Esophagus (tissue), 2 donors: Measurements from ENCODE around the gene CAP2. TPM values are rescaled to one million over a fixed set of nuclear protein-coding genes. Genes with fewer than 3 reads are reported as not detected.

Experiments used
- H3K27ac ChIP-seq, 2 donors: one replicate each; pipeline ENCODE4 v1.5.1; 2013; ENCODE audit warnings: low read depth in 2 of 2, mild to moderate bottlenecking in 2 of 2, inconsistent platforms in 1 of 2, low read length in 1 of 2, moderate library complexity in 1 of 2
- H3K27me3 ChIP-seq, 2 donors: one replicate each; pipeline ENCODE4 v1.6.1; 2013; ENCODE audit warnings: low read length in 2 of 2, control low read depth in 1 of 2, mild to moderate bottlenecking in 1 of 2; ENCODE audit not compliant: insufficient read depth in 2 of 2, control insufficient read depth in 1 of 2
- H3K36me3 ChIP-seq, 2 donors: one replicate each; pipeline ENCODE4 v1.6.1; 2013; ENCODE audit warnings: low read length in 1 of 2; ENCODE audit not compliant: control insufficient read depth in 2 of 2, insufficient read depth in 2 of 2
- H3K4me1 ChIP-seq, 2 donors: one replicate each; pipeline ENCODE4 v1.6.1; 2013; ENCODE audit warnings: low read length in 1 of 2; ENCODE audit not compliant: control insufficient read depth in 2 of 2, insufficient read depth in 2 of 2
- H3K4me3 ChIP-seq, 2 donors: one replicate each; pipeline ENCODE4 v1.5.1; 2013; ENCODE audit warnings: low read length in 2 of 2, mild to moderate bottlenecking in 2 of 2, low read depth in 1 of 2, moderate library complexity in 1 of 2
- H3K9me3 ChIP-seq, 2 donors: one replicate each; pipeline ENCODE4 v1.6.1; 2013; ENCODE audit warnings: mild to moderate bottlenecking in 2 of 2, low read depth in 1 of 2, low read length in 1 of 2, moderate library complexity in 1 of 2; ENCODE audit not compliant: control insufficient read depth in 2 of 2, insufficient read depth in 1 of 2
- WGBS, 2 donors: extraction: QIAGEN DNeasy Blood & Tissue Kit; methylation state at CpG; one replicate each; pipeline ENCODE4 v1.1.7; 2013; 5-methylcytosine and 5-hydroxymethylcytosine counted together
- polyA plus RNA-seq, 2 donors: library from polyadenylated mRNA; stranded (reverse); fragments of 200-250 nt; gene quantifications; one replicate each; pipeline ENCODE4 v1.2.3, GENCODE V29; 2013
- donor health status: healthy with polysubstance abuse.
- donor health status: Bipolar disorder and iron deficiency.

CAP2 gene
- polyA plus RNA-seq, 2 donors: 4.8 to 5.7 TPM

- Histone ChIP-seq H3K9me3 (no peaks in the 10 kb centered on the region), H3K4me3 (no peak overlapping the region), H3K27me3 (no peaks in the 10 kb centered on the region), H3K27ac (no peak overlapping the region), H3K4me1 (no peaks in the 10 kb centered on the region), H3K36me3 (no peaks in the 10 kb centered on the region)
- WGBS, 2 donors: 86 to 92% methylated on average over 1 of the region's 1 CpG
These were observed 54.8 kb downstream of the CAP2 start for GRCh38 chr6:17448165-17448564.

DNA sequence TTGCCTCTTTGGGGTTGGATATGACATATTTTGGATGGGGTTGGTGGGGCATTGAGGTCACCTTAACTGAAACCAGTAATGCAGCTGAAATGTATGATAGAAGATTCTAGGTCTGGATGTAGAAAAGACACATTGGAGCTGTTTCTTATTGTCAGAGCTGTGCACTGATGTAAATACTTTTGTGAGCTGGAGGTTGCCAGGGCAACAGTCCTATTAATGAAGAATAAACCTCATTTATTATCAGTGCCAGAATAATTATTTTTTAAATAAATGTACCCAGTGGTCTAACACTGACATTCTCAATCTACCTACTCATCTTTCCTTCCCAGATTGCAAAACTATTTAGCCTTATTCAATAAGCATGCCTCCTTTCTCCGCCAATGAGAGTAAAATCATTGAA lies 57.0 kb downstream of the CAP2 start:
- no peak overlapping the region for H3K27ac ChIP-seq
- no peaks in the 10 kb centered on the region for H3K36me3 ChIP-seq
- no peaks in the 10 kb centered on the region for H3K4me1 ChIP-seq
- no peaks in the 10 kb centered on the region for H3K27me3 ChIP-seq
- 92 to 97% methylated on average over 1 of the region's 1 CpG for WGBS, 2 donors
- no peak overlapping the region for H3K4me3 ChIP-seq
- no peaks in the 10 kb centered on the region for H3K9me3 ChIP-seq

- H3K36me3 ChIP-seq: no peaks in the 10 kb centered on the region
- no peak overlapping the region for H3K4me3 ChIP-seq
- H3K27me3 ChIP-seq: no peaks in the 10 kb centered on the region
- H3K27ac ChIP-seq: no peak overlapping the region
- H3K9me3 ChIP-seq: no peaks in the 10 kb centered on the region
- 45 to 53% methylated on average over 5 of the region's 5 CpGs for WGBS, 2 donors
- no peaks in the 10 kb centered on the region for H3K4me1 ChIP-seq
These were observed 57.4 kb downstream of the CAP2 start for GRCh38 chr6:17450832-17451231.

DNA sequence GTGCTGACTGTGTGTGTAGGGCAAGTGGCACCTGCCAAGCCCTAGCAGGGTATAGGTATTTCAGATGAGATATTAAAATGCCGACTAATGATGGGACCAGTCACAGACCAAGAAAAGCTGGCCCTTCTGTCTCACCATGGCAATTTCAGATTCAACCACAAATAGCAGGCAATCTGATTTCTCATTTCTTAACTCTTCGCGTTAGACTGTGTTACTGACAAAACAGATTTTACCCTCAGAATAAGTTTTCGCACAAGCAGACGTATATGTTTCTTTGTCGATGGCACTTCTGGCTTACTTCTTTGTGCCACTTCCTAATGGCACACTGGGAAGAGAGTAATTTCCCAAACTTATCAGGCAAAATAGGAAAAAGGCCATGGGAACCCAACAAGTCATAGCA lies 58.7 kb downstream of the CAP2 start:
- Histone ChIP-seq H3K27ac (no peak overlapping the region), H3K36me3 (no peaks in the 10 kb centered on the region), H3K4me3 (no peak overlapping the region), H3K4me1 (no peaks in the 10 kb centered on the region), H3K9me3 (no peaks in the 10 kb centered on the region), H3K27me3 (no peaks in the 10 kb centered on the region)
- 95 to 99% methylated on average over 6 of the region's 6 CpGs for WGBS, 2 donors

- WGBS, 2 donors: 82 to 87% methylated on average over 7 of the region's 7 CpGs
- no peak overlapping the region for H3K4me3 ChIP-seq
- no peaks in the 10 kb centered on the region for H3K27me3 ChIP-seq
- no peaks in the 10 kb centered on the region for H3K9me3 ChIP-seq
- H3K4me1 ChIP-seq: no peaks in the 10 kb centered on the region
- no peaks in the 10 kb centered on the region for H3K36me3 ChIP-seq
- no peak overlapping the region for H3K27ac ChIP-seq
These were observed 61.1 kb downstream of the CAP2 start for GRCh38 chr6:17454316-17455005.

DNA sequence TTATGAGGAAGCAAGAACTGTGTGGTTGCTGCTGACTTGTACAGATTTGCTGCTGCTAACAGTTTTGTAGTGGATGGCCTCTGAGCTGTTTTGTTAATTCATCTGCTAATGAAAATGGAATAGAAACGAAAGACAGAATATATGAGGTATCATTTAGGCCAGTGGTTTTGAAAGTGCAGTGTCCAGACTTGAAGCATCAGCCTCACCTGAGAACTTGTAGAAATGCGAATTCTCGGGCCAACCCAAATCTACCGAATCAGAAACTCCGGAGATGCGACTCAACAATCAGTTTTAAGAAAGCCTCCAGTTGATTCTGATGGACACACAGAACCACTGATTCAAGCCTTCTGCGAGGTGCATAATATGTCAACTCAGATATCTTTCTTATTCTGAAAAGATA lies 62.5 kb downstream of the CAP2 start:
- Histone ChIP-seq H3K4me3 (no peak overlapping the region), H3K4me1 (no peaks in the 10 kb centered on the region), H3K36me3 (no peaks in the 10 kb centered on the region), H3K27ac (no peak overlapping the region), H3K9me3 (no peaks in the 10 kb centered on the region), H3K27me3 (no peaks in the 10 kb centered on the region)
- 93 to 95% methylated on average over 7 of the region's 7 CpGs for WGBS, 2 donors

DNA sequence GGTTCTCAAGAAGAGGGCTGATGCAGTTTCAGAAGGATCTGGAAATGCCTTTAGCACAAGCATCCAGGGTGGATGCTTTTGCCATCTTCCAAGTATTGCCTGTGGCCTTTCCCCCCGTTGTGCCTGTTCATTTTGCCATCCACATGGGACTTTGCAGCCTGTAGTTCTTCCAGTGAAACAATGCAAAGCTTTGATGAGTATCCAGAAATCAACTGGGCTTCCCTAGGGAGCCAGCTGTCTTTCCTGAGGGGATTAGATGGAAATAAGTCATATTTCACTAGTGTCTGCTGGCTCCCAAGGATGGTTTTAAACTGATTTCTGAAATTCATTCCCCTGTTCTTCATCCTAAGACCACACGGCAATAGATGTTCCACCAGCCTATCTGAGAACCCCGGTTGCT lies 63.3 kb downstream of the CAP2 start:
- Histone ChIP-seq H3K4me1 (no peaks in the 10 kb centered on the region), H3K27me3 (no peaks in the 10 kb centered on the region), H3K4me3 (no peak overlapping the region), H3K36me3 (no peaks in the 10 kb centered on the region), H3K27ac (no peak overlapping the region), H3K9me3 (no peaks in the 10 kb centered on the region)
- WGBS, 2 donors: 83 to 84% methylated on average over 3 of the region's 3 CpGs

GRCh38 chr6:17457405-17457804 lies 64.0 kb downstream of the CAP2 start:
- no peaks in the 10 kb centered on the region for H3K4me1 ChIP-seq
- no peak overlapping the region for H3K4me3 ChIP-seq
- H3K27ac ChIP-seq: no peak overlapping the region
- 88 to 91% methylated on average over 4 of the region's 4 CpGs for WGBS, 2 donors
- H3K27me3 ChIP-seq: no peaks in the 10 kb centered on the region
- H3K36me3 ChIP-seq: no peaks in the 10 kb centered on the region
- no peaks in the 10 kb centered on the region for H3K9me3 ChIP-seq

DNA sequence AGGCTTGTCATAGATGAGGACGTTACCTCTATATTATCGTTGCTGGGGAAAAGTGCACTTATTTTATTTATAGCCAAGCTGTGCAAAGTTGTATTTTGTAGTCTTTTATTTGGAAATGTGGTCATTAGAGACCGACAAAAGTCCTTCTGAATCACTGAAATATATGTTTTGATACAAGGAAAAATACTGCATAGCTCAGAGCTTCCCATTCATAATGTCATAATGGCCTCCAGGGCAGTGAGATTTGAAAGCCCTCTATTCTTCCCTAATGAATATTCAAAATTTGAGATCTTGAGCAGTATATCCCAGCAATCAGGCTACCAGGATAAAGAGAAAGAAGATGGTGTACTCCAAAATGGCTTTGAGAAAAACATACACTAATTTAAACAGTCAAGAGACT lies 64.6 kb downstream of the CAP2 start:
- 86 to 88% methylated on average over 3 of the region's 3 CpGs for whole genome bisulfite sequencing, 2 donors
- Histone ChIP-seq H3K36me3 (no peaks in the 10 kb centered on the region), H3K27ac (no peak overlapping the region), H3K27me3 (no peaks in the 10 kb centered on the region), H3K4me3 (no peak overlapping the region), H3K9me3 (no peaks in the 10 kb centered on the region), H3K4me1 (no peaks in the 10 kb centered on the region)

DNA sequence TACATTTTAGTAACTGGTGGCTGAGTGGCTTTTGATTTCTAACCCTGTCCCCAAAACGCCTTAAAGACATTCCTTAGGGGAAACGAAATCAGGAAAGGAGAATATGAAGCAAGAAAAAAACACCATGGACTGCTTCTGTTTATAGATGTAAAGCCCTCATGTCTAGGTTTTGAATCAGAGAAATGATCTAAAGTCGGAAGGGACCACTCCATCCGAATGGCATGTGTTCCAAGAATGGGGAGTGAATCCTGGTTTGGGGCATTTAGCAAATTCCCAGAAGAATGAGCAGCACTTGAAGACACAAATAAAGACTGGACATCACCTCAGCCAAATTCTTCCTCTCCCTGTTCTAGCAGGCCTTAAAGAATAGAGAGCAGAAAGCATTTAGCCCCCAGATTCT lies 65.6 kb downstream of the CAP2 start:
- Histone ChIP-seq H3K27ac (no peak overlapping the region), H3K27me3 (no peaks in the 10 kb centered on the region), H3K36me3 (no peaks in the 10 kb centered on the region), H3K4me1 (no peaks in the 10 kb centered on the region), H3K9me3 (no peaks in the 10 kb centered on the region), H3K4me3 (no peak overlapping the region)
- 80% methylated on average over 4 of the region's 4 CpGs for WGBS, 2 donors
